T1000 (cell line): ENCODE measurements around the gene STARD3.

ENCODE experiments used
- DNase-seq: peaks from one replicate; lab custom pipeline; 2025; ENCODE audit warnings: mixed read lengths; lab: John Stamatoyannopoulos, UW

The STARD3 gene

DNA sequence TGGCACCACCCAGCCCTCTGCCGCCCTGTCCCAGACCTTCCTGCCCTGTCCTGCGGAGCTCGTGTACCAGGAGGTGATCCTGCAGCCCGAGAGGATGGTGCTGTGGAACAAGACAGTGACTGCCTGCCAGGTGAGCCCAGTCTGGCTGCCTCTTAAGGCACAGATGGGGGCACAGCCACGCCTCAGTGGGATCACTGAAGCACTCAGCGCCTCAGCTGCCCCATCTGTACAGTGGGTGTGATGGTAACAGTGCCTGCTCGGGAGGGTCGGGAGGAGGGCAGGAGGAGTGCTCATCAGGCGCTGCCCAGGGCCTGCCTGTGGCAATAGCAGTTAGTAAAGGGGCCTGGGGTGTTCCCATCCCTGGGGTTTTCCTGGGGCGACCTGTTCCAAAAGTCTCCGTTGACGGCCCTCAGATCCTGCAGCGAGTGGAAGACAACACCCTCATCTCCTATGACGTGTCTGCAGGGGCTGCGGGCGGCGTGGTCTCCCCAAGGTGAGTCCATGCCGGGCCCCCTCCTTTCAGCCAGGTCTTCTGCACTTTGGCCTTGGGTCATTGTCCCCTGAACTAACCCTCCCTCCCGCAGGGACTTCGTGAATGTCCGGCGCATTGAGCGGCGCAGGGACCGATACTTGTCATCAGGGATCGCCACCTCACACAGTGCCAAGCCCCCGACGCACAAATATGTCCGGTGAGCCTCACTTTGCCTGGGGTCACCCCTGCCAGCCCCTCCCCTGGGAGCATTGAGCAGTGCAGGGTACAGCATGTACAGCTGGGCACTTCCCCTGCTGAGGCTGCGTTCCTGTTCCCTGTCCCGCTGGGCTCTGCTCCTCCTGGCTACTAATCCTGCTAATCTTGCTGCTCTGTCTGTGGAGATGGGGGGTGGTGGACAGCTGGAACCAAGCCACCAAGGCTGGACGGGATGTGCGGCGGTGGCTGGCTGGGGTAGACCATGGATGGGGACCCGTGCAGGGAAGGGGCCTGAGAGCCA lies 23.7 kb downstream of the STARD3 start:
- no peak for DNase-seq

- DNase-seq = no peak
These were observed 25.0 kb downstream of the STARD3 start for GRCh38 chr17:39661744-39662541.

GRCh38 chr17:39662551-39663339 lies 25.8 kb downstream of the STARD3 start:
- no peak for DNase-seq

GRCh38 chr17:39663340-39663687 lies 26.4 kb downstream of the STARD3 start:
- no peak for DNase-seq

DNA sequence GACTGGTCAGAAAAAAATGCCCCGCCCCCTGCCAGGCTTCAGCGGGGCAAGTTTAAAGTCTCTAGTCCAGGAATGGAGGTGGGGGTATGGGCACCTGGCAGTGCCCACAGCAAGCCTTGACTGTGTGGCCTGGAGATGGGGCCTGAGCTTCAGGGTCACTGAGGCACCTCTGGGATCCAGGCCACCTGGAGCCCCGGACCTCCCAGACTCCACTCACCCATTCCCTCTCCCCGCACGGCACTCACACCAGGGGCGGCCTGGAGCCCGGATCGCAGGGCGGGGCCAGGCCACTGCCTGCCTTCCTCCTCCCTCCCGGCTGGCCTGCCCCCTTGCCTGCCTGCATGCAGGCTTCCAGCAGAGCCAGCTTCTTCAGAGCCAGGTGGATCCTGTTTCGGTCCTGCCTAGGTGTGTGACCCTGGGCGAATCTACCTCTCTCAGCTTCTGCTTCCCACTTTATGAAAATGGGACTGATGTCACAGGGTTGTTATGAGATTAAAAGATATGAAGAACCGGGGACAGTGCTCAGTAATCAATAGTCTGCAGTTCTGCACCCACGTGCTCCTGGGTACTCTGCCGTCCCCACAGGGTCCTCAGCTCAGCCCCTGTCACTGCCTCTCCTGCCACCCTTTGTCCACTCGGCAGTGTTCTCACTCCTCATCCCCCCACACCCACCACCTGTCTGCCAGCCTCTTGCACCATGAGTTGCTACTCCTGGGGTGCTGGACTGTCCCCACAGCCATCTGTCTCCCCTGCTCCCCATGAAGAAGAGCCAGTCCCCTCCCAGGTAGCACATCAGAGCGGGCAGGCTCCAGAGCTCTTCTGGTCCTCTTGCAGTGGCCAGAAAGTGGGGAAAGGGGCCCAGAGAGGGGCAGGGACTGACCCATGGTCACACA lies 27.0 kb downstream of the STARD3 start:
- no peak for DNase-seq

DNA sequence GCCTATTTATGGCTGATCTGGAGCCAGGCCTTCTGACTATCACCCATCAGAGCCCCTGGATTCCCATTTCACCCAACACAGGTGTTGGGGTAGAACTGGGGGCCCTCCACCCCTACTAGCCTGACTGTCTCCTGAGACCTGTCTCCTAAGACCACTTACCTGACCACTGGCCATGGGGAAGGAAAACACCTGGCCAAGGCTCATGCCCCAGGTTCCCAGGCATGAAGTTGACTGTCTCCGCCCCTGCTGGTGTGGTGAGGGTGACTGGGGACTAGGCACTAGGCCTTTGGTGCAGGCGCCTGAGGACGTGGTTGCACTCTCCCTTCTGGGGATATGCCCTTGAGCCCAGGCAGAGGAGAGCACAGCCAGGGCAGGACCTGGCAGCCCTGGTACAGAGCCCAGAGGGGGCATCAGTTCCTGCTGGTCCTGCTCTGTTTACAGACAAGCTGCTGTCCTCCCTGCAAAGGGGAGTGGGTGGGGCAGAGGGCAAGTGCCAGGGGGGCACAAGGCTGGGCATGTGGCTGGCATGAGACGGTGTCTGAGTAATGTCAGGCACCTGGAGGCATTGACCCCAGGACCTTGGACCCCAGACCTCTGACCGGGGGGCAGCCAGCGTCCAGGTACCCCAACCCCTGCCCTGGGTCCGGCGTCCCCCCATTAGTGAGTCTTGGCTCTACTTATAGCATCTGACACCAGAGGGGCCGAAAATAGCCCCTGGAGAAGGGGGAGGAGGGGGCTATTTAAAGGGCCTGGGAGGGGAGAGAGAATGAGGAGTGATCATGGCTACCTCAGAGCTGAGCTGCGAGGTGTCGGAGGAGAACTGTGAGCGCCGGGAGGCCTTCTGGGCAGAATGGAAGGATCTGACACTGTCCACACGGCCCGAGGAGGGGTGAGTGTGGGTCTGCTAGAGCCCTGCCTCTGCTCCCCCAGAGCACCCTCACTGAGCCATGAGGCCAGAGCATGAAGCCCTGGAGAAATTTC lies 27.9 kb downstream of the STARD3 start, which contains the start of gene TCAP:
Gene TCAP (plus strand): TSS at position 769 of the 981 bp plus-strand sequence. CDS start 11 bp downstream, at position 780.
- no peak for DNase-seq

- DNase-seq = no peak
These were observed 28.8 kb downstream of the STARD3 start for GRCh38 chr17:39665642-39666224.

GRCh38 chr17:39666231-39666600 lies 29.3 kb downstream of the STARD3 start:
- no peak for DNase-seq

DNA sequence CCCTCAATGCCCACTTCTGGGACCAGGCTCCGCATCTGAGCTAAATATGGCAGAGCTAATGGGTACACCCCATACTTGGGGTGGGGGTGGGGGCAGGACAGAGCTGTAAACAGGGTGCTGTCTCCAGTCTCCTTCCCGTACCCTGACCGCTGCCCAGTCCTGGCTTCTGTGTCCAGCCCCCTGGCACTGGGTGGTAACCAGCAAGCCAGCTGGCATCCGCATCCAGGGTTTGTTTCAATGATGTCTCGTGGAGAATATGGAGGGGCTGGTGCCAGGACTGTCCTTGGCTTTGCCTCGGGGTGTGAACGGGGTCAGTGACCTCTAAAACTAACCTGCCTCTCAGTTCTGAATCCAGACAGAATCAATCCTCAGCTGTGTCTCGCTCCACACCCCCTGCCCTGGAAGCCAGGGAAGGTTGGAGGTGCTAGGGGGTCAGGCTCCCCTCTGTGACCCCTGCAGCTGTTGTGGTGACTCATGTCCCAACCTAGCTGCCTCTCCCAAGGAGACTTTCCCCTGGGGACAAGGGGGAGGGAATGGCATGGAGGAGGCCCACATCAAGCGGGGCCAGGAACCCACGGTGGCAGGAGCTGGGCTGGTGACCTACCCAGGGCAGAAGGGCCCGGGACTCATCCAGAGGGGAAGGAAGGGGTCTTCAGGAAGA lies 29.8 kb downstream of the STARD3 start:
- no peak for DNase-seq

DNA sequence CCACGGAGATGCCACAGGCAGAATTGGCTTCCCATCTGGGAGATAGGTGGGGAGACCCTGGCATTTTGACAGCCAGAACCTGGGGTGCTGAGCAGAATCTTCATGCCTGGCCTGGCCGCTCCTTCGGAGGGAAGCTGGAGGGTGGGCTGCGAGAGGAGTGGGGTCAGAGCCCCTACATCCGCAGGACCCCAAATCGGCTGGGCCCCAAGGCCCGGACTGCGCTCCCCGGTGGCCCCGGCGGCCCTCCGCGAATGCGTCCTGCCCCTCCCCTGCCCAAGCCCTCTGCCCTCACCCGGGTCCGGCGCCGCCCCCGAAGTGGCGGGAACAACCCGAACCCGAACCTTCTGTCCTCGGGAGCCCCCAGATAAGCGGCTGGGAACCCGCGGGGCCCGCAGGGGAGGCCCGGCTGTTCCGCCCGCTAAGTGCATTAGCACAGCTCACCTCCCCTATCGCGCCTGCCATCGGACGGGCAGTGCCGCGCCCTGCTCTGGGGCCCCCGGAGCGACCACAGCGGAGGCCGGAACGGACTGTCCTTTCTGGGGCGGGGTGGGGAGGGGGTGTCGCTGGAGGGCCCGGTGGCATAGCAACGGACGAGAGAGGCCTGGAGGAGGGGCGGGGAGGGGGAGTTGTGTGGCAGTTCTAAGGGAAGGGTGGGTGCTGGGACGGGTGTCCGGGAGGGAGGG lies 30.5 kb downstream of the STARD3 start:
- no peak for DNase-seq

GRCh38 chr17:39667945-39668924 lies 31.3 kb downstream of the STARD3 start, which contains the start of gene PNMT:
TSS of gene PNMT (plus strand) at chr17:39668453. CDS start at chr17:39668476, 23 bp downstream.
- DNase-seq = no peak

GRCh38 chr17:39669897-39670735 lies 33.2 kb downstream of the STARD3 start:
- DNase-seq = no peak

- DNase-seq = no peak
These were observed 33.8 kb downstream of the STARD3 start for GRCh38 chr17:39670746-39671145.

- no peak for DNase-seq
These were observed 34.9 kb downstream of the STARD3 start for GRCh38 chr17:39671651-39672521.
